Neural crest cell (in vitro differentiated cells): ENCODE results near the gene PPP6C. TPM values are rescaled to one million over a fixed set of nuclear protein-coding genes. Genes with fewer than 3 reads are reported as not detected.
"Not testable (repeated sequence)": the region's sequence is repeated elsewhere in the genome, so short reads cannot be mapped to it uniquely, and the experiment has no call there.

ENCODE experiments used
- DNase-seq: peaks from one replicate; pipeline ENCODE4 v3.0.0; 2021; ENCODE audit warnings: low read depth, mixed read lengths, low spot score
- H3K27ac Mint-ChIP-seq: one replicate; pipeline ENCODE4 v1.8.0; 2021; ENCODE audit warnings: mild to moderate bottlenecking, mixed read lengths; ENCODE audit not compliant: unreplicated experiment
- H3K27me3 Mint-ChIP-seq: 2 replicates; pipeline ENCODE4 v1.8.0; 2021; ENCODE audit warnings: low read depth, mild to moderate bottlenecking, mixed read lengths
- H3K36me3 Mint-ChIP-seq: 2 replicates; pipeline ENCODE4 v1.8.0; 2021; ENCODE audit warnings: low read depth, mild to moderate bottlenecking, mixed read lengths
- H3K4me1 Mint-ChIP-seq: 2 replicates; pipeline ENCODE4 v1.8.0; 2021; ENCODE audit warnings: mixed read lengths
- H3K4me3 Mint-ChIP-seq: one replicate; pipeline ENCODE4 v1.8.0; 2021; ENCODE audit warnings: mild to moderate bottlenecking, mixed read lengths
- H3K9me3 Mint-ChIP-seq: 2 replicates; pipeline ENCODE4 v1.8.0; 2021; ENCODE audit warnings: mixed read lengths
- total RNA-seq: library from RNA; stranded (reverse); gene quantifications from 2 replicates; pipeline ENCODE4 v1.2.1, GENCODE V29; 2021
- TF ChIP-seq, protein P1 (sequence below): fragments of 200-600 bp; sonication (generic); conservative IDR thresholded peaks from 2 replicates; pipeline ENCODE4 v1.5.0; 2021; ENCODE audit warnings: antibody characterized with exemption, mild to moderate bottlenecking

The PPP6C gene
- total RNA-seq, 1 donor from 2014 or later = 45.3 TPM

DNA sequence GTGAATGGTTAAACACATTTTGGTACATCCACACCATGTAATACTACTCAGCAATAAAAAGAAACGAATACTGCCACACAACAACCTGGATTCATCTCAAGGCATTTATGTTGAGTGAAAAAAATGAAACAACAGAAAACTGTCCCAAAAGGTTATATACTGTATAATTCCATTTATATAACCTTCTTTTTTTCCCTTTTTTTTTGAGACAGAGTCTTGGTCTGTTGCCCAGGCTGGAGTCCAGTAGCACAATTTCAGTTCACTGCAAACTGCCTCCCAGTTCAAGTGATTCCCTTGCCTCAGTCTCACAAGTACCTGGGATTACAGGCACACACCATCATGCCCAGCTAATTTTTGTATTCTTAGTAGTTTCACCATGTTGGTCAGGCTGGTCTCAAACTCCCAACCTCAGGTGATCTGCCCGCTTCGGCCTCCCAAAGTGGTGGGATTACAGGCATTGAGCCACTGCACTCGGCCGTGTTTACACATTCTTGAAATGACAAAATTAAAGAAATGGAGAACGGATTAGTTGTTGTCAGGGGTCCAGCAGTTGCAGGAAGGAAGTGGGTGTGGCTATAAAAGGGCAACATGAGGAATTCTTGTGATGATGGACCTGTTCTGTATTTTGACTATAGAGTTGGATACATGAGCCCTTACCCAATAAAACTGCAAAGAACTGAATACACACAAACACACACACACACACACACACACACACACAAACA, 17.4 kb downstream of the PPP6C start:
- Mint-ChIP-seq H3K36me3 (peaks cover 5% of the 10 kb centered on the region), H3K4me3 (no peak overlapping the region), H3K4me1 (peaks cover 4% of the 10 kb centered on the region), H3K27ac (no peak overlapping the region), H3K27me3 (no peaks in the 10 kb centered on the region), H3K9me3 (no peaks in the 10 kb centered on the region)
- no peak for DNase-seq
- TF ChIP-seq, protein P1, sequence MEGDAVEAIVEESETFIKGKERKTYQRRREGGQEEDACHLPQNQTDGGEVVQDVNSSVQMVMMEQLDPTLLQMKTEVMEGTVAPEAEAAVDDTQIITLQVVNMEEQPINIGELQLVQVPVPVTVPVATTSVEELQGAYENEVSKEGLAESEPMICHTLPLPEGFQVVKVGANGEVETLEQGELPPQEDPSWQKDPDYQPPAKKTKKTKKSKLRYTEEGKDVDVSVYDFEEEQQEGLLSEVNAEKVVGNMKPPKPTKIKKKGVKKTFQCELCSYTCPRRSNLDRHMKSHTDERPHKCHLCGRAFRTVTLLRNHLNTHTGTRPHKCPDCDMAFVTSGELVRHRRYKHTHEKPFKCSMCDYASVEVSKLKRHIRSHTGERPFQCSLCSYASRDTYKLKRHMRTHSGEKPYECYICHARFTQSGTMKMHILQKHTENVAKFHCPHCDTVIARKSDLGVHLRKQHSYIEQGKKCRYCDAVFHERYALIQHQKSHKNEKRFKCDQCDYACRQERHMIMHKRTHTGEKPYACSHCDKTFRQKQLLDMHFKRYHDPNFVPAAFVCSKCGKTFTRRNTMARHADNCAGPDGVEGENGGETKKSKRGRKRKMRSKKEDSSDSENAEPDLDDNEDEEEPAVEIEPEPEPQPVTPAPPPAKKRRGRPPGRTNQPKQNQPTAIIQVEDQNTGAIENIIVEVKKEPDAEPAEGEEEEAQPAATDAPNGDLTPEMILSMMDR = no peak

GRCh38 chr9:125169895-125170294, 19.7 kb downstream of the PPP6C start:
- H3K36me3 Mint-ChIP-seq = peaks cover 5% of the 10 kb centered on the region
- H3K4me3 Mint-ChIP-seq = no peak overlapping the region
- H3K4me1 Mint-ChIP-seq = no peaks in the 10 kb centered on the region
- no peak for DNase-seq
- no peaks in the 10 kb centered on the region for H3K27me3 Mint-ChIP-seq
- TF ChIP-seq, protein P1 = no peak
- no peaks in the 10 kb centered on the region for H3K9me3 Mint-ChIP-seq
- H3K27ac Mint-ChIP-seq = no peak overlapping the region

DNA sequence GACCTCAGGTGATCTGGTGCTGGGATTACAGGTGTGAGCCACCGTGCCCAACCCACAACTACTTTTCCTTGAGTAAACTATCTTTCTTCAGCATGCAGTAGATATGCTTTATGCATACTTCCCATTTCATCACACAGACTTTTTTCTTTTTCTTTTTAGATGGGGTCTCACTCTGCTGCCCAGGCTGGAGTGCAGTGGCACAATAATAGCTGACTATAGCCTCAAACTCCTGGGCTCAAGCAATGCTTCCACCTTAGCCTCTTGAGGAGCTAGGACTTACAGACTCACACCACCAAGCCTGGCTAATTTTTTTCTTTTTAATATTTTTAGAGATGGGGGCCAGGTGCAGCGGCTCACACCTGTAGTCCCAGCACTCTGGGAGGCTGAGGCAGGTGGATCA, 22.8 kb downstream of the PPP6C start:
- no peaks in the 10 kb centered on the region for H3K27me3 Mint-ChIP-seq
- peaks cover 5% of the 10 kb centered on the region for H3K36me3 Mint-ChIP-seq
- no peaks in the 10 kb centered on the region for H3K4me1 Mint-ChIP-seq
- H3K9me3 Mint-ChIP-seq = no peaks in the 10 kb centered on the region
- TF ChIP-seq, protein P1 = no peak
- H3K4me3 Mint-ChIP-seq = no peak overlapping the region
- no peak for DNase-seq
- no peak overlapping the region for H3K27ac Mint-ChIP-seq

- H3K27me3 Mint-ChIP-seq, DNase-seq, H3K9me3 Mint-ChIP-seq, H3K36me3 Mint-ChIP-seq, H3K4me3 Mint-ChIP-seq, H3K27ac Mint-ChIP-seq, H3K4me1 Mint-ChIP-seq: not testable (repeated sequence)
These were observed 26.7 kb downstream of the PPP6C start for GRCh38 chr9:125162891-125163290.

GRCh38 chr9:125161284-125161918, 28.2 kb downstream of the PPP6C start:
- TF ChIP-seq, protein P1 = no peak
- no peak for DNase-seq
- Mint-ChIP-seq H3K4me3 (no peak overlapping the region), H3K27me3 (no peaks in the 10 kb centered on the region), H3K9me3 (no peaks in the 10 kb centered on the region), H3K36me3 (no peaks in the 10 kb centered on the region), H3K4me1 (no peaks in the 10 kb centered on the region), H3K27ac (peak overlapping the region; percentile 94)

GRCh38 chr9:125160750-125161149, 28.9 kb downstream of the PPP6C start:
- Mint-ChIP-seq H3K9me3 (no peaks in the 10 kb centered on the region), H3K4me1 (no peaks in the 10 kb centered on the region), H3K4me3 (no peak overlapping the region), H3K27me3 (no peaks in the 10 kb centered on the region), H3K36me3 (no peaks in the 10 kb centered on the region), H3K27ac (no peak overlapping the region)
- TF ChIP-seq, protein P1 = no peak
- no peak for DNase-seq
